HL-60/S4 treated with retinoic acid at 250 ng/mL for 4 days and 3 days (cell line): ENCODE measurements around the gene INSC.
"Not testable (repeated sequence)": the region's sequence is repeated elsewhere in the genome, so short reads cannot be mapped to it uniquely, and the experiment has no call there.

ENCODE experiments used
- in situ Hi-C: fragments of 300-500 bp; cut with MboI; formaldehyde crosslinking; loops from 2 replicates; pipeline ENCODE4 v1.7.0; 2022; ENCODE audit warnings: low sequenced_read_pairs

INSC gene

GRCh38 chr11:15114501-15115475 is at the start of gene INSC:
Gene INSC (plus strand): TSS chr11:15114923. CDS start chr11:15149175, 34,252 bp downstream.
- in situ Hi-C loops: no loop called here

GRCh38 chr11:15069751-15070150 is 45.0 kb upstream of the INSC start:
- in situ Hi-C loops: not testable (repeated sequence)

- in situ Hi-C loops: no loop called here
These were observed 43.0 kb upstream of the INSC start for GRCh38 chr11:15071556-15072255.

- in situ Hi-C loops: no loop called here
These were observed 42.1 kb upstream of the INSC start for GRCh38 chr11:15072551-15073143.

- in situ Hi-C loops: no loop called here
These were observed 41.1 kb upstream of the INSC start, which contains the start of gene CALCB for GRCh38 chr11:15073361-15074205. Gene CALCB (plus strand): TSS chr11:15073593. CDS start chr11:15074719, 1,126 bp downstream.

GRCh38 chr11:15074206-15075161 is 40.2 kb upstream of the INSC start:
- in situ Hi-C loops: no loop called here

- in situ Hi-C loops: no loop called here
These were observed 39.6 kb upstream of the INSC start for GRCh38 chr11:15075162-15075526.

- in situ Hi-C loops: no loop called here
These were observed 23.5 kb upstream of the INSC start for GRCh38 chr11:15091175-15091574.

- in situ Hi-C loops: no loop called here
These were observed 23.1 kb upstream of the INSC start for GRCh38 chr11:15091625-15092024.

GRCh38 chr11:15093432-15093831 is 21.3 kb upstream of the INSC start:
- in situ Hi-C loops: no loop called here

GRCh38 chr11:15095736-15096228 is 18.9 kb upstream of the INSC start:
- in situ Hi-C loops: no loop called here

GRCh38 chr11:15097411-15097810 is 17.3 kb upstream of the INSC start:
- in situ Hi-C loops: no loop called here

GRCh38 chr11:15099267-15099666 is 15.5 kb upstream of the INSC start:
- in situ Hi-C loops: no loop called here

- in situ Hi-C loops: no loop called here
These were observed 13.5 kb upstream of the INSC start for GRCh38 chr11:15101072-15101709.

GRCh38 chr11:15104166-15104565 is 10.6 kb upstream of the INSC start:
- in situ Hi-C loops: no loop called here

- in situ Hi-C loops: no loop called here
These were observed 8.3 kb upstream of the INSC start for GRCh38 chr11:15106201-15106965.

GRCh38 chr11:15107730-15108515 is 6.8 kb upstream of the INSC start:
- in situ Hi-C loops: no loop called here
